ENCODE measurements around the gene GPR179. TPM values are rescaled to one million over a fixed set of nuclear protein-coding genes. Genes with fewer than 3 reads are reported as not detected.
A peak's percentile ranks its signal among the peaks of the same experiment; 100 is the strongest.

The GPR179 gene
- total and polyA plus RNA-seq, 8 donors, result 0.05 to 0.61 (median 0.17) TPM; not detected in 1

- Histone ChIP-seq H3K27me3 (no peaks in the 10 kb centered on the region), H3K4me3 (no peak overlapping the region), H3K9me3 (no peaks in the 10 kb centered on the region), H3K36me3 (no peaks in the 10 kb centered on the region), H3K27ac (no peak overlapping the region), H3K4me1 (no peaks in the 10 kb centered on the region)
- ATAC-seq, result peak in 3 of 4 donors; percentile 28 to 57 (median 50)
- TF ChIP-seq CTCF (IDR thresholded peaks at IDR 0.05), result peak in 2 of 4 donors; percentile 6 to 8
- 35 to 36% methylated on average over 12 of the region's 12 CpGs for WGBS, 2 donors
- no peak for FAIRE-seq
- intact Hi-C loops (cut with DNase I), result no loop called here
- DNase-seq, result peak in 4 of 6 donors; percentile 24 to 69 (median 41)
Observed at GRCh38 chr17:38333635-38334295, 10.0 kb downstream of the GPR179 start.

GRCh38 chr17:38332735-38333134 is 11.0 kb downstream of the GPR179 start:
- ATAC-seq (no peak), DNase-seq (no peak), FAIRE-seq (no peak)
- WGBS, 2 donors, result 72 to 81% methylated on average over 7 of the region's 7 CpGs
- TF ChIP-seq CTCF (IDR thresholded peaks at IDR 0.05), result no peak
- intact Hi-C loops (cut with DNase I), result no loop called here
- no peak overlapping the region for H3K27ac ChIP-seq
- H3K27me3 ChIP-seq, result no peaks in the 10 kb centered on the region
- no peaks in the 10 kb centered on the region for H3K4me1 ChIP-seq
- no peaks in the 10 kb centered on the region for H3K9me3 ChIP-seq
- no peaks in the 10 kb centered on the region for H3K36me3 ChIP-seq
- no peak overlapping the region for H3K4me3 ChIP-seq

GRCh38 chr17:38330941-38331411 is 12.8 kb downstream of the GPR179 start:
- no peaks in the 10 kb centered on the region for H3K9me3 ChIP-seq
- no peaks in the 10 kb centered on the region for H3K36me3 ChIP-seq
- no peak overlapping the region for H3K27ac ChIP-seq
- DNase-seq (peak in 1 of 6 donors; percentile 46), ATAC-seq (no peak), FAIRE-seq (no peak)
- H3K4me1 ChIP-seq, result no peaks in the 10 kb centered on the region
- intact Hi-C loops (cut with DNase I), result no loop called here
- no peaks in the 10 kb centered on the region for H3K27me3 ChIP-seq
- no peak overlapping the region for H3K4me3 ChIP-seq
- no peak for TF ChIP-seq CTCF (IDR thresholded peaks at IDR 0.05)
- WGBS, 2 donors, result 74 to 78% methylated on average over 21 to 23 of the region's 23 CpGs

GRCh38 chr17:38329808-38330730 is 13.7 kb downstream of the GPR179 start:
- no peaks in the 10 kb centered on the region for H3K9me3 ChIP-seq
- no peaks in the 10 kb centered on the region for H3K4me1 ChIP-seq
- no peaks in the 10 kb centered on the region for H3K36me3 ChIP-seq
- FAIRE-seq (no peak), ATAC-seq (no peak), DNase-seq (peak in 2 of 6 donors; percentile 2 to 43)
- H3K27ac ChIP-seq, result no peak overlapping the region
- H3K27me3 ChIP-seq, result no peaks in the 10 kb centered on the region
- no peak for TF ChIP-seq CTCF (IDR thresholded peaks at IDR 0.05)
- intact Hi-C loops (cut with DNase I), result no loop called here
- WGBS, 2 donors, result 73 to 79% methylated on average over 25 of the region's 25 CpGs
- no peak overlapping the region for H3K4me3 ChIP-seq
